Measurements from ENCODE around the gene TPH2.

TPH2 gene

DNA sequence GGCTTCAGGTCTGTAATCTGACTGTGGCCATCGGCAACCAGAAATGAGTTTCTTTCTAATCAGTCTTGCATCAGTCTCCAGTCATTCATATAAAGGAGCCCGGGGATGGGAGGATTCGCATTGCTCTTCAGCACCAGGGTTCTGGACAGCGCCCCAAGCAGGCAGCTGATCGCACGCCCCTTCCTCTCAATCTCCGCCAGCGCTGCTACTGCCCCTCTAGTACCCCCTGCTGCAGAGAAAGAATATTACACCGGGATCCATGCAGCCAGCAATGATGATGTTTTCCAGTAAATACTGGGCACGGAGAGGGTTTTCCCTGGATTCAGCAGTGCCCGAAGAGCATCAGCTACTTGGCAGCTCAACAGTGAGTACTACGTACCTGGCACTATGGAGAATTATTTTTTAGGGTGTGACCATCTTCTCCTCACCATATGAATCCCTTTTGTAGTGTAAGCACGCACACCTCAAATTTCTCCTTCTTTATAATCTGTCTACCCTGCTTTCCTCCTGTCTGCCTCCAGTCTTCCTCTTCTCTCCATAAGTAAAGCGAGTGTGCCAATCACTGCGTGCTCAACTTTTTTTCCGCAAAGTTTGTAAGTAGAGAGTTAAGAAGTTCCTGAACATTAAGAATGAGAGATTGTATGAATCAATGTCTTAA is at the start of gene TPH2:
Gene TPH2, plus strand, starts transcription at position 118 of the 658 bp plus-strand sequence. Its CDS starts 142 bp downstream, at position 260.
- DNase-seq, result no peak

DNA sequence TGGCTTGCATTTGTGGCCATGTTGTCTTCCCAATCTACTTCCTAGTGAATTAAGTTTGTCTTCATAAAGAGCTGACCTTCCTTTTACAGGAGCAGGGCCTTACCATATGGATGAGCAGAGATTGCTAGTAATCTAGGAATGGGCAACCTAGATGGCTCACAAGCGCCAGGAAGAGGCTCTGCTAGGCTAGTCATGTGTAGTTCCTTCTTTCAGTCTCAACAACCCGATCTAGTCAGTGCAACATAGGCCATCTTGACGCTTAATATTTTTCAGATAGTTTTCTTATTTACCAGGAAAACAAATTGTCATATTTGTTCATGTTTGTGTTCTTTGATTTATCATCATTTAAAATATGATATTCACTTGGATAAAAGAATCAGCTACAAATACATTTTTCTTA is 48.2 kb upstream of the TPH2 start:
- DNase-seq, result no peak

DNA sequence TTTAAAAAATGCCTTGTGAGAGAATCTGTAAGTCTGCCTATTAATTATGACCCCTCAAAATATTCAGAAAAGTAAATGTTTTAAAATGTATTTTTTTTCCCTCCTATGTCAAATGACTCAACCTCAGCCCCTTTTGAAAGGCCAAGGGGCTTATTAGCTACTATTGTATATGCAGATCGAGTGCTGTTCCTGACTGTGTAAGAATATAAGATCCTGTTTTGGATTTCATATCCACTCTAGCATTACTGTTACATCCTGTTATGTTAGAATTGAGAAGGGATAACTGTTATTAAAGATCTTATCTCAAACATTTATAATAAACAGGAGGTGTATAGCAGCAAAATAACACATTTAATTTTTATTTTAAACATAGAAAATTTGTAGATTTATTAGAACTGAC is 46.6 kb upstream of the TPH2 start:
- no peak for DNase-seq

DNA sequence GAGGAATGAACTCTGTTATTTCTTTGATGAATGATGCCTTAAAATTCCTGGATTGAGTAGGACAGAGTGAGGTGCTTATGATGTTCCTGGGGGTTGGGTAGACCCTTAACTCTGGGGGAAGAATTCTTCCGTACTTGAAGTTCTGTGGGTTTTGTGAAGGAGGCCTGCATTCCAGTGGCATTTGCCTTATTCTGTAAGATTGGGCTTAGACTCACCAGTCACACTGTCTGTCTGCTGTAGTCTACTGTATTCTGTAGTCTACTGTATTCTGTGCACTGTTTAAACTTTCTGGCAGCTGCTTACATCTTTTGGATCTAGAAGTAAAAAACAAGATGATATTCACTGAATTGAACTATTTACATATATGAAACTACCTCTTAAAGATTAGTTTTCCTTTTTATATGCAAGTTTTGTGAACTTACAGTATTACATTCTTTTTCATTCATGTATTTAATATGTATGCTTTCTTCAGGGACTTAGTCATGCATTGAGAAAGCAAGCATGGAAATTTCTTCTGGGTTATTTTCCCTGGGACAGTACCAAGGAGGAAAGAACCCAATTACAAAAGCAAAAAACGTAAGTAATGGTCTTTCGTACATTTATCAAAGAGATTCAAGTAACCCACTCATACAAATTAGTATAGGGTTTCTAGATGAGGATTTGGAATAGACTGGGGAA is 42.3 kb upstream of the TPH2 start:
- DNase-seq, result no peak

DNA sequence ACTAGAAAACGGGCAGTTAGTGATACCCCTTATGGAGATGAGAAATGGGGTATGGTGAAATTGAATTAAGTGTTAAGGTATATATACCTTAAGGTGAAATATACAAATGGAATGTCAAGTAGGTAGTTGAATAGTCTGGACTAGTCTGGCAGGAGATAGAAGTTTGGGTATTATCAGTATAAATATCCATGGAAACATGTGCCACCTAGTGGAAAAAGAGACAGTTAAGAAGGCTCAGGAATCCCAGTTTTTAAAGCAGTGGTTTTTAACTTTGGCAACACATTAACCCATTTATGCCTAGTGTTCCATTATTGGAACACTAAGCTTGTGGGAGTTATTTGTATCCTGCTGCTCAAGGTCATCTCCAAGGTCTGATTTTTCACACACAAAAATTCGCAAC is 38.6 kb upstream of the TPH2 start:
- DNase-seq, result no peak

DNA sequence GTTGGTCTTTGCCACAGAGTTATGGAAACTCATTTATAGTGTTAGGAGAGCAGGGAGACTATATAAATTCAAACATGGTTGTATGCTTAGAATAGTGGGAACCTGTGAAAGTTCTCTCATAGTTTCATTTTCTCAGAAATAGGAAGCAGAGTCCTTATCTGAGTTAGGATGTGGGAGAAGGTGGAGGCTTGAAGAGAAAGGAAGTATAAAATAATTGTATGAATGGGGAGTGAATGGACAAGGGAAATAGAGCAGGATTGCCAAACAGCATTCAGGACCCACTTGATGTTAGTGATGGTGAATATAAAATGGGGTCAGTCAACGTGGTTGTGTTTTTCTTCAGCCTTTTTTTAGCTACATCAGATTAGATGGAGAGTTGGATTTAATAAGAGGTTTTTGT is 34.0 kb upstream of the TPH2 start:
- no peak for DNase-seq

DNA sequence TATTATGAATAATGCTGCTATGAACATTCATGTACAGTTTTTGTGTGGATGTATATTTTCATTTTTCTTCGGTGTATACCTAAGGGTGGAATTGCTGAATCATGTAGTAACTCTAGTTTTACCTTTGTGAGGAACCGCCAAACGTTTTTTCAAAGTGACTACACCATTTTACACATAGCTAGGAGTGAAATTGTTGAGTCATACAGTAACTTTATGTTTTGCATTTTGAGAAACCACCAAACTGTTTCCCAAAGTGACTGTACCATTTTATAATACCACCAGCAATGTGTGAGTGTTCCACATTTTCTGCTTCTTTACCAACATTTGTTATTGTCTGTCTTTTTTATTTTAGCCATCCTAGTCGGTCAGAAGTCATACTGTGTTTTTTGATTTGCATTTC is 3.1 kb upstream of the TPH2 start:
- DNase-seq, result no peak

DNA sequence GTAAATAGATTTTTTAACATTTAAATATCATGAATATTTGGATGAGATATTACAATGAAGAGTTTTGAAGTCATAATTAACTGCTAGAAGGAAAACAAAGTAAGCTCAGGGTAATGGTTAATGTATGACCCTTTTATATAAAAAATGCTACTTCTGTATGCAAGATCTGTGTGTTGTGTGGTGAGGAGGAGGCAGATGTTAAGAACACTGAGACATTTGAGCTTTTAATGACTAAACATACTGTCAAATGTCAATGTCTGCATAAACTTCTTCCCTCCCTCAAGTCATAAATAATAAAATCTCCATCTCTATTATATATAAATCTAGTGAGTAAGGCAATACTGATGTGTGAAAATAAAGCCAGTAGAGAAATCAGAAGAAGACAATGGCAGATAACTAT is 1.4 kb downstream of the TPH2 start:
- no peak for DNase-seq

DNA sequence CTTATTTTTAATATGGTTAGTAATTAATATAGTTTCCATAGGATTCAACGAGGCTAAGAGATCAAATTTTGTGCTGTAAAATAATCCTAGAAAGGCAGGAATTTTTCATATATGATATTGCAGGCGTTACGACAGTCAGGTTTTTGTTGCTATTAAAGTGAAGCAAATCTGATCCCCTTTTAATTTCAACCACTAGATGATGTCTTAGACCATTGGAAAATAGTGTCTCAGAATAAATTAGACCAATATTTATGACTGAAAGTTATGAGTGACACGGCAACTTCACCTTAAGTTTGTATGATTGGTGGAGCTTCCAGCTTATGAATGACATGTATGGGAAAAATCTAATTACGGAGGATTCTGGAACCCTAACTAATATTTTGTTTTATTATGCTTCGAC is 2.5 kb downstream of the TPH2 start:
- no peak for DNase-seq

DNA sequence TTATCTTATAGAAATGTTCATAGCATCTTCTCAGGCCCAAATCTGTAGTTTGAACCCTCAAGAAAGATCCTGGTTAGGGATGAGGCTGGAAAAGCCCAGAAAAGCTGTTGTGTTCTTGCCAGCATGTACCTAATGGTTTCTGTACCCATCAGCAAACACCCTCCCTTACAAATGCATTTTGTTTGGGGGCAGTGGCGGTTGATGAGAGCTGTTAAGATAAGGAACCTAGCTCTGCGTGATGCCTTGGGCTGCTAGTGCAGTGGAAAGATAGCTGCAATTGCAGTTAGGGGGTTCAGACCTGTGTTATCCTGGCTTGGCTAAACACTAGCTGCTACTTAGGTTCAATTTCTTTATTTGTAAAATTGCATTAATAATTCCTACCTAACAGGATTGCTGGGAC is 3.6 kb downstream of the TPH2 start:
- no peak for DNase-seq

DNA sequence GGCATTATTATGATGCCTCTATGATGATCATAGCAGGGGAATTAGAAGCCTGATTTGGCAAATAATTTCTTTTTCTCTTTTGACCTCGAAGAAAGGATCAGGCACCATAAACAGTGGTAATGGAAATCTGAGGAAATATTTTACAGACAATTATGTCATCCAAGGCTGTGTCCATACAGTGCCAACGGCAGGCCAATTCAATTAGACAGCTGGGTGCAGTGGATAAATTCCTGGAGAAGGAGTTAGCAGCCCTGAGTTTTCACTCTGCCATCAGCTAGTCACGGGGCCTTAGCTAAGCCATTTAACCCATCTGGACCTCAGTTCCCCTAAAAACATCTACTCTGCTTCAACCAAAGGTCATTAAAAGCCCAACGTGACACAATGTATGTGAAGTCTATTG is 4.1 kb downstream of the TPH2 start:
- DNase-seq, result no peak

DNA sequence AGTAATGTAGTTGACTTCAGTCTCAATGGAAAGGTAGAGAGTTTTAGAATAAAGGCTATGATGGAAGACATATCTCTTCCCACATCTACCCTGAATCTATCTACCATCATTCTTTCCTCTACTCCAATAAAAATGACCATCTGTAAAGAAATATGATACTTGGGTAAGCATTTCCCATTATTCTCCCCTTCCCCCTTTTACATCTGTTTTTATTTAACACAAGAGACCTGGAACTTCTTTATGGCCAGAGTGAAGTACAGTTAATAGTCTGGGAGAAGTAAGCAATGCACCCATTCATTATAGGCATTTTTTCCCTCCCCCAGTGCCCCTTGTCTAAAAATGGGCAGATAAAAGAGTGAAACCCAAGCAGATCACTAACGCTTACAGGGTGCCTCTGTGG is 6.5 kb downstream of the TPH2 start:
- DNase-seq, result no peak

DNA sequence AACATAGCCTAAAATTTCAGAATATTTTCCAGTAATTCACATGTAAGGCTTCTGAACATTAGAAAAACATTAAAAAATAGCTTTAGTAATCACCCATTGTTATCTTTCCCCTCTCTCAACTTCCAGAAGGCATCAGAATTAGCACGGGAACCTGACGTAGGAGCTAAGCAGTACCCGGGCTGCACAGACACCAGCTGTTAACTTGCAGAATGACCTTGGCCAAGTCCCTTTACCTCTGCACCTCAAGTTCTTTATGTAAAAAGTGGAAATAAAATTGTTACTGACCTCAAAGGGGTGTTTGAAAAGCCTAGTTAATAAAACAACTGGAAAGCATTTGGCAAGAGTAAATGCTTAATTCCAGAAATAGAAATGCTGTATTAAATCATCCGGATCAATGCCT is 7.2 kb downstream of the TPH2 start:
- DNase-seq, result no peak

DNA sequence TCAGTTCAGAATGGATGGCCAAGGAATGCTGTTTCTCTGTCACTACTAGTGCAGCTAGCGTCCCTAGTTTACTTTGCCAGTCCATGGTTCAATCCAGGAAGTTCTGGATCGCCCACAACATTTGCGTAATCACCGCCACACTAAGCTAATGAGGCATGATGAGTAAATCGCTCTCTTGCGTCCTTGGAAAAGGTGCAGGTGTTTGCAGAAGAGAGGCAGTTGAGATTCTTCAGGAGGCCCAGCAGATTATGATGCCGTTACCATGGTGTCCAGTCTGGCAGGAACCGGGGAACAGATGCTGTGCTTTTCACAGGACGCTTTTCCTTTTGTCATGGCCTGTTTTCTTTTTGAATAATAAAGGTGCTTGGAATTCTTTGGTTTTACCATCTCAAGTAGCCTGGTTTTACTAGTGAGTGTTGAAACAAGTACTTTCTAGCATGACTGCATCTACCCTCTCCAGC is 9.0 kb downstream of the TPH2 start:
- no peak for DNase-seq

DNA sequence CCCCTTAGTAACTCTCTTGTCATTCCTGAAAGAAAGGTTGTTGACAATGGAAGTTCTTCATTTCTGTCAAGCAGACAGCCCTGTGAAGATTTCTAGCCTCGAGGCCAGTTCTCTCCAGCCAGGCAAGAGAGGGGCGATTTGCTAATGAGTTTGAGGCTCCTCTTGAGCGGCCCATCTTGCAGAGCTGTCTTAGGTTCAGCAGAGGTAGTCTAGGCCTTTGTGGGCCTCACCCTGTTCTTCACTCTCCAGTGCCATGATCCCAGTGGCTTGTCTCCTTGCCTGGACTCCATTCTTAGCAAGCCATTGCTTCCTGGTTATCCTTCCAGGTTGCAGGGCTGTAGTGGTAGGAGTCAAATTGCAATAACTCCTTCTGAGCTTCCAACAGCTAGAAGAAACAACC is 9.7 kb downstream of the TPH2 start:
- no peak for DNase-seq

DNA sequence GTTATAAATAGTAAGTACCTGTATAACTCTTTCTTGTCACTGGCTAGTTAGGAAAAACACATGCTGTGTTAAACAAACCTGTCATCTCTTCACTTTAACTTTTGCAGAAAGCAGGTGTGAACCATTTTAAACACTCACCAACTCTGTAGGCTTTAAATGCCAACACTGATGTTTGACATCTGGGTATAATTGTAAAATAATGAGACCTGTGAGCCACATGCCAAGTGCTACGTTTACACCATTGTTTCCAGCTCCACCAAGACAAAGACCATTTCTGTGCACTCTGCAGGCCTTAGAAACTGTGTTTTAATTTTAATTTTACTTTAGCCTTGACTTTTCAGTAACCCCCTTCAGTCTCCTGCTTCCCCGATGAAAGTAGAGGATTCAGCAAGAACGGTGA is 11.0 kb downstream of the TPH2 start:
- DNase-seq, result no peak

DNA sequence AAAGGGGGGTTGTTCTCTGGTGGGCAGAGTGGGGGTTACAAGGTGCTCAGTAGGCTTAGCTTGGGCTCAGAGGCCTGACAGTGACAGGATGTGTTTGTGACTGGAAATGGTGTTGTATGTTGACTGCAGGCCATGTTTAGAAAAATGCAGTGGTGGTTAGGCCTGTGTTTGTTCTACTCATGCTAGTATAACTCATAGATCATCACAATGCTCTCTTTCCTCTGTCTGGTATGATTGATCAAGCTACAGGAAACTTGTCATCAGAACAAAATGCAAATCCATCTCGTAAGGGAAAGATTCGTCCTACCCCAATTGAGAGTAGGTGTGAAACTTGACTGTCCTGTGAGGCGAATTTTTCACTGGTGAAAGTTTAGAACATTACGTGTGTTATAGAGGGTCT is 11.8 kb downstream of the TPH2 start:
- DNase-seq, result no peak

DNA sequence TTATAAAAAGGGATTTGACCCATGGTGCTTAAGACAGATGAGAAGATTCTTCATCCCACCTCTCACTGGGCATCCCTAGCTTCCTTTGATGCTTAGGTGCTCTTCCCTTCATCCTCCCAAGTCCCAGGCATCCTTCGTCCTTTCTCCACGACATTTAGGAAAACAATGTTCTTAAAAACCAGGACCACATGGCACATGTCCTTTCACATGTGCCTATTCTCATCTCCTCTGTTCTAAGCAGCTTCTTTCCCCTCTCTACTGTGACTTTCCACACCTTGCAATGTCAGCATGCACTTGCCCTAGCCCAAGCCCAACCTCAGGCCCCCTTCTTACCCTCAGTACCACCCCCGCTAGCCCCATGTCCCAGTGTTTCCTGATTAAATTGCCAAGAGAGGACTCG is 12.2 kb downstream of the TPH2 start:
- DNase-seq, result no peak

DNA sequence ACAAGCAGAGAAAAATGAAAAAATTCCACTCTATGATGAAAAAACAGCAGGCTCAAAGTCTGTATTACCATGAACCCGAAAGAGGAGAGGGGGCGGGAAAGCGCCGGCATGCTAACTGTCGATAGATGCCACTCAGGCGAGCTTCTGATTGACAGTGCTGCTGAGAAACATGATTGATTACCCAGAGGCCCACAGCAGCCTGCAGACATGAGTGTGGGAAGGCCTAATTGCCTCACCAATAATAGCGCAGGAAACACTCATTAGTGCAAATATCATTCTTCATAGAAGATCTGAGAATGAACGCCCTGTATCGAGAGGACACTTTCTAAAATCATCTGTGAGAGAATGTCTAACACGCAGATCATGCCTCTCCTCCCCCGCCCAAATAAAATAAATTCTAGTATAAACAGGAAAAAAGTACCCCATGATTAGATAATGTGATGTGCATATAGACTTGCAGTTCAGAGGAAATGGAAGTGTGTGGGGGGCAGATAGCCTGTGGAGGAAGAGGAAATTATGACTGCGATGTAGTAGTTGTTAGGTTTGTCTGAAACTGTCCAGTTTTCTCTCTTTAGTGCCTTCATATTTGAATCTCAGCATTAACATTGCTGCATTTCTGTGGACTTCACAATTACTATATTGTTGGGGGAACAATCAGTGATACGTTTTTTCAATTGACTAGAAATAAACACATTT is 15.6 kb downstream of the TPH2 start:
- no peak for DNase-seq

DNA sequence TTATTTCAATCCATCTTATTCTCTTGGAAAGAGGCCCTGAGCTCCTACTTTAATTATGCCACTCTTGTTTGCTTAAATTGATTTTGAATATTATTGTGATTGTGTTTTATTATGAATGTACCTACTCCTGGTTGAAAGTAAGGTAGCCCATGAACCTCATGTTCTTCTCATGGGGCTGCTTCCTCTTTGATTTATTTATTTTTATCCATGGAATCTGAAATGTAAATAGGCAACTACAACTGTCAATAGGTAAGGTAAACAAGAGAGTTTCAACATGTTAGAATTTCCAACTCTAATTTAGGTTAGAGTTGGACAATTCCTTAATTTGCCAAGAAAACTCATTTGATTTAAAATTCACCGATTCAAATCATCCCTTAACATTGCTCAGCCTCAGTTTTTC is 16.2 kb downstream of the TPH2 start:
- DNase-seq, result no peak

DNA sequence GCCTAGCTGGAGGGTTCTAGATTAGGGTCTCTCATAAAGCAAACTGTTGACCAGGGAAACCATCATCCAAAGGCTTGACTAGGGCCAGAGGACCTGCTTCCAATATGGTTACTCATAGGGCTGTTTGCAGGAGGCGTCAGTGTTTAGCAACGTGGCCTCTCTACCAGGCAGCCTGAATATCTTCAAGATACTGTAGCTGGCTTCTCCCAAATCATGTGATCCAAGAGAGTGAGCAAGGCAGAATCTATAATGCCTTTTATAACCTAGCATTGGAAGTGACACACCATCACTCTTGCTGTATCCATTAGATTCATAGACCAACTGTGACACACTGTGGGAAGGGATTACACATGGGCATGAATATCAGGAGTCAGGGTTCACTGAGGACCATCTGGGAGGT is 17.3 kb downstream of the TPH2 start:
- no peak for DNase-seq

DNA sequence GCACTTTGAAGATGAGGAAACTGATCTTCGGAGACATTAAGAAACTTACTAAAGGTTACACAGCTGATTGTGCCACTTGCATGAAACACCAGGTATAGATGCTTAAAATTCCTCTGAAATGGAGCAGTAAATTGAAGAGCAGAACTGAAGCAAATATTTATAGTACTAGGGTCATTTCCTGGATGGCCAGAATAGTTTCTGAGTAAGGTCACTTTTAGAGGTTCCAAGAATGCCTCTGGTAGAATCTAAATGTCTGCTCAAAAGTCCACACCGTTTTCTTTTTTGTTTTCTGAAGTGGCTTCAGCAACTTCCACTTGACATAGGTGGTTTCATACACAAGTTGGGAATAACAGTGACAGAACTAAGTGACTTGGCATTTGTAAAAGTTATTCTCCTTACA is 19.4 kb downstream of the TPH2 start:
- no peak for DNase-seq

DNA sequence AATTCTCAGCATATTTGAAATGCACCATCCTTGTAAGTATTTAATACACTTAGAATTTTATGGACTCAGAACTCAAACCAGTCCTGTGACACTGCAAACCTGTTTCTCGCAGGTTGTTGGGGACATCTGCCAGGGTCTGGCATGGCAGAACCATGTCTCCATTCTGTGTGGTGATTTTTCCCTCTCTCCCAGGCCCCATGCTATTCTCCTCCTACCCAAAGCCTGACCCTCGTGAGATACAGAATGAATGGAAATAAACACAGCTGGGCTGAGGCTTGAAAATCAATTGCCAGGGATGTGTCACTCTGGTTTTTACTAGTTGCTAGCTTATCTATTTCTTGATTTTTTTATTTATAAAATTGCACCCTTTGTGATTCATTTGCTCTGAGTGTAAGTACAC is 19.8 kb downstream of the TPH2 start:
- no peak for DNase-seq

DNA sequence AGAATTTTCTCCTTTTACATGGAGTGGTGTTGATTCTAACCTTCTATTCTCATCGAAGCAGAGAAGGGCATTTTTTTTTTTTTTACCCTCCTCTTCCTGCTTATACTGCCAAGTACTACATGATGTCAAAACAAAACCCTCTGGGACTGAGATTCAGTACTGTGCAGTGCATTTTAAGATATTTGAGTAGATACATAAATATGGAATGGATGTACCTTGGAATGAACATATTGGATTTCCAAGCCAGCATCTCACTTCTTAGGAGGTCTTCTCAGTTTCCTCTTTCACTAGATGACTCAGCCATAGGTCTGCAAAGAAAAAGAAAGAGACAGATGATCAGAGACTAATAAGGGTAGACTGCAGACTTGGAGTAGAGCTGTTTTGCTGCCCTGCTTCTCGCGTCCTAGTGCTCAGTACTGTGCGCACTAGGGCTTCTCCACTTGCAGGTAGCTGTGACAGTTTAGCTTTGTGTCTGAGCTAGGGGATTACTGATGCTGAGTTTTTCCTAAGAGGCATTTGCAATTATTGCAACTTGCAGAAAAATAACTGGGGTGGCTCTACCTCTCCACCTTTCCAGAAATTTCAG is 20.4 kb downstream of the TPH2 start:
- DNase-seq, result no peak

Data from NK-92 treated with Interleukin-12 subunit alpha and Interleukin-12 subunit beta, amount 100 ng/mL, for 24 hours (cell line).